ENCODE results near the gene CHIC1. TPM values are rescaled to one million over a fixed set of nuclear protein-coding genes. Genes with fewer than 3 reads are reported as not detected.
"Not testable (repeated sequence)": the region's sequence is repeated elsewhere in the genome, so short reads cannot be mapped to it uniquely, and the experiment has no call there.

CHIC1 gene
- polyA plus RNA-seq, 1 experiment: 3.1 TPM

- H3K36me3 ChIP-seq (ENCODE audit: control insufficient read depth, insufficient read depth, low read length): no peaks in the 10 kb centered on the region
- no peak for DNase-seq (ENCODE audit: low read depth)
- ChIA-PET CTCF (no interaction called here), POLR2A (no interaction called here)
- no peak for TF ChIP-seq CTCF (IDR thresholded peaks at IDR 0.05; ENCODE audit: insufficient read depth, low read depth, low read length)
- H3K4me3 ChIP-seq (ENCODE audit: low read depth, low read length): no peak overlapping the region
- H3K27me3 ChIP-seq (ENCODE audit: control insufficient read depth, insufficient read depth, low read length): no peaks in the 10 kb centered on the region
Observed at GRCh38 chrX:73681408-73681807, 118.4 kb downstream of the CHIC1 start.

- POLR2A ChIA-PET: no interaction called here
- Histone ChIP-seq H3K4me3 (ENCODE audit: low read depth, low read length) (no peak overlapping the region), H3K36me3 (ENCODE audit: control insufficient read depth, insufficient read depth, low read length) (no peaks in the 10 kb centered on the region), H3K27me3 (ENCODE audit: control insufficient read depth, insufficient read depth, low read length) (no peaks in the 10 kb centered on the region)
- TF ChIP-seq CTCF (IDR thresholded peaks at IDR 0.05; ENCODE audit: insufficient read depth, low read depth, low read length): no peak
- CTCF ChIA-PET: no interaction called here
- no peak for DNase-seq (ENCODE audit: low read depth)
Observed at GRCh38 chrX:73683236-73683859, 120.4 kb downstream of the CHIC1 start.

GRCh38 chrX:73707014-73707413 is 144.0 kb downstream of the CHIC1 start:
- H3K27me3 ChIP-seq (ENCODE audit: control insufficient read depth, insufficient read depth, low read length); H3K36me3 ChIP-seq (ENCODE audit: control insufficient read depth, insufficient read depth, low read length); POLR2A ChIA-PET; DNase-seq (ENCODE audit: low read depth); H3K4me3 ChIP-seq (ENCODE audit: low read depth, low read length); CTCF ChIA-PET: not testable (repeated sequence)

GRCh38 chrX:73728602-73729001 is 165.6 kb downstream of the CHIC1 start:
- POLR2A ChIA-PET: no interaction called here
- TF ChIP-seq CTCF (IDR thresholded peaks at IDR 0.05; ENCODE audit: insufficient read depth, low read depth, low read length): no peak
- Histone ChIP-seq H3K4me3 (ENCODE audit: low read depth, low read length) (no peak overlapping the region), H3K36me3 (ENCODE audit: control insufficient read depth, insufficient read depth, low read length) (no peaks in the 10 kb centered on the region), H3K27me3 (ENCODE audit: control insufficient read depth, insufficient read depth, low read length) (no peaks in the 10 kb centered on the region)
- CTCF ChIA-PET: no interaction called here
- no peak for DNase-seq (ENCODE audit: low read depth)

Other genes with a start within 250 kb of the CHIC1 start
- not detected in 2 replicates for gene CDX4, start 116.1 kb upstream of the CHIC1 start, polyA plus RNA-seq (2011; rRNA removed)